B cell (primary cell): ENCODE results near the gene DNAJC9.

Source experiments
- EZH2 ChIP-seq: IDR thresholded peaks from 2 replicates; pipeline ENCODE4 v1.6.1; 2012; ENCODE audit warnings: borderline replicate concordance, low read depth, mild to moderate bottlenecking, moderate library complexity, low read length; ENCODE audit not compliant: insufficient read depth, poor library complexity, severe bottlenecking
- TF ChIP-seq, protein P1 (sequence below): fragments of 200-600 bp; IDR thresholded peaks from one replicate; pipeline ENCODE4 v1.8.0; 2022; ENCODE audit warnings: antibody characterized with exemption, mild to moderate bottlenecking

DNA sequence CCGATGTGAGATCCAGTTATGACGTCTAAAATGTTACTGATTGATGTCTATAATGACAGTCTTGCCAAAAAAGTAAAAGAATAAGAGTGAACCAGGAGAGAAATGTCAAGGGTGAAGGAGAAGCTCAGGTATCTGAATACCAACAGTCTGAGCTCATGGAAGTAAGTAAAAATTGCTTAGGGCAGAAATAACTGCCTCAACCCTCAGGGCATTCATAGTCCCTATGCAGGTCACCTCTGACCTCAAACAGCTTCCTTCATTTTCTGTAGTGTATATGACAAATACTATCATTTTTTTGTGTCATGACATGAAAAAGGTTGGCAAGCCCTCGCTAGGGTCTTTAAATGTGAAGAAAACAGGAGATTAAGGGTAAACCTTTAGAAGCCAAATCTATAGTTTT, 46.4 kb upstream of the DNAJC9 start:
- TF ChIP-seq, protein P1, sequence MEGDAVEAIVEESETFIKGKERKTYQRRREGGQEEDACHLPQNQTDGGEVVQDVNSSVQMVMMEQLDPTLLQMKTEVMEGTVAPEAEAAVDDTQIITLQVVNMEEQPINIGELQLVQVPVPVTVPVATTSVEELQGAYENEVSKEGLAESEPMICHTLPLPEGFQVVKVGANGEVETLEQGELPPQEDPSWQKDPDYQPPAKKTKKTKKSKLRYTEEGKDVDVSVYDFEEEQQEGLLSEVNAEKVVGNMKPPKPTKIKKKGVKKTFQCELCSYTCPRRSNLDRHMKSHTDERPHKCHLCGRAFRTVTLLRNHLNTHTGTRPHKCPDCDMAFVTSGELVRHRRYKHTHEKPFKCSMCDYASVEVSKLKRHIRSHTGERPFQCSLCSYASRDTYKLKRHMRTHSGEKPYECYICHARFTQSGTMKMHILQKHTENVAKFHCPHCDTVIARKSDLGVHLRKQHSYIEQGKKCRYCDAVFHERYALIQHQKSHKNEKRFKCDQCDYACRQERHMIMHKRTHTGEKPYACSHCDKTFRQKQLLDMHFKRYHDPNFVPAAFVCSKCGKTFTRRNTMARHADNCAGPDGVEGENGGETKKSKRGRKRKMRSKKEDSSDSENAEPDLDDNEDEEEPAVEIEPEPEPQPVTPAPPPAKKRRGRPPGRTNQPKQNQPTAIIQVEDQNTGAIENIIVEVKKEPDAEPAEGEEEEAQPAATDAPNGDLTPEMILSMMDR = no peak
- no peak for TF ChIP-seq EZH2
